Activated CD8-positive, alpha-beta memory T cell treated with anti-CD3 and anti-CD28 coated beads, Interleukin-2, amount 10 ng/mL, durations not matched to agents 7 days and 5 days (primary cell): ENCODE results near the gene CYP2F1. TPM values are rescaled to one million over a fixed set of nuclear protein-coding genes. Genes with fewer than 3 reads are reported as not detected.
"Not testable (repeated sequence)": the region's sequence is repeated elsewhere in the genome, so short reads cannot be mapped to it uniquely, and the experiment has no call there.

Source experiments
- ATAC-seq: fragments of 150-1000 bp; cut with Tn5 transposase; one replicate; pipeline ENCODE4 v1.10.0; 2021; ENCODE audit warnings: moderate library complexity
- CTCF ChIA-PET: fragments of 350-600 bp; sonication (Branson Sonifier 250); formaldehyde crosslinking; loops from one replicate; lab custom pipeline; 2021; ENCODE audit warnings: antibody characterized with exemption; lab: Charles Lee
- DNase-seq: peaks from one replicate; pipeline ENCODE4 v3.0.0-alpha.2; 2020
- H3K27ac Mint-ChIP-seq: one replicate; pipeline ENCODE4 v1.8.0; 2021; ENCODE audit warnings: mild to moderate bottlenecking, mixed read lengths
- H3K27me3 Mint-ChIP-seq: one replicate; pipeline ENCODE4 v1.8.0; 2021; ENCODE audit warnings: mixed read lengths
- H3K36me3 Mint-ChIP-seq: one replicate; pipeline ENCODE4 v1.8.0; 2021; ENCODE audit warnings: mild to moderate bottlenecking, mixed read lengths
- H3K4me1 Mint-ChIP-seq: one replicate; pipeline ENCODE4 v1.8.0; 2021; ENCODE audit warnings: mixed read lengths
- H3K4me3 Mint-ChIP-seq: one replicate; pipeline ENCODE4 v1.8.0; 2021; ENCODE audit warnings: mild to moderate bottlenecking, moderate library complexity, mixed read lengths
- H3K9me3 Mint-ChIP-seq: one replicate; pipeline ENCODE4 v1.8.0; 2022; ENCODE audit warnings: low read depth, mixed read lengths
- total RNA-seq, 2 experiments: library from RNA; stranded (reverse); gene quantifications; one replicate each; pipeline ENCODE4 v1.2.3, GENCODE V29; 2021

Gene CYP2F1, protein sequence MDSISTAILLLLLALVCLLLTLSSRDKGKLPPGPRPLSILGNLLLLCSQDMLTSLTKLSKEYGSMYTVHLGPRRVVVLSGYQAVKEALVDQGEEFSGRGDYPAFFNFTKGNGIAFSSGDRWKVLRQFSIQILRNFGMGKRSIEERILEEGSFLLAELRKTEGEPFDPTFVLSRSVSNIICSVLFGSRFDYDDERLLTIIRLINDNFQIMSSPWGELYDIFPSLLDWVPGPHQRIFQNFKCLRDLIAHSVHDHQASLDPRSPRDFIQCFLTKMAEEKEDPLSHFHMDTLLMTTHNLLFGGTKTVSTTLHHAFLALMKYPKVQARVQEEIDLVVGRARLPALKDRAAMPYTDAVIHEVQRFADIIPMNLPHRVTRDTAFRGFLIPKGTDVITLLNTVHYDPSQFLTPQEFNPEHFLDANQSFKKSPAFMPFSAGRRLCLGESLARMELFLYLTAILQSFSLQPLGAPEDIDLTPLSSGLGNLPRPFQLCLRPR
- not detected for total RNA-seq

DNA sequence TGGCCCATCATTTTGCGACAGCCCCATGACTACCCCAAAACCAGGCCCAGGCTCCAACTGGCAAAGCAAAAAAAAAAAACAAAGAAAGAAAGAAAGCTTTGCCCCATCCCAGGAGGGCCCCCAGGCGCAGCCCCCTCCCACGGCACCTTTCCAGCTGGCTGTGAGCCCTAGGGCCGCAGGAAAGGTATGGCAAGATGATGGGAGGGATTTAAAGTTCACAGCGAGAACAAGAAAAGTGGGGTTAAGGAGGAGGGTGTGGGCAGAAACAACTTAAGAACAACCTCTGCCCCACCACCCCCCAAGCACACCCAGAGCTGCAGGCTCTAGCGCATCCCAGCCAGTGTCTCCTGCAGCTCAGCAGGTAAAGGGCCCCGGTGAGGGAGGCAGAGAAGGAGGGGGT, at the start of gene CYP2F1:
Gene CYP2F1, plus strand, starts transcription at position 301 of the 400 bp plus-strand sequence. CDS start 1,757 bp downstream, outside the sequence.
- DNase-seq (no peak), ATAC-seq (no peak)
- H3K4me3 Mint-ChIP-seq: no peak within 1 kb of the TSS
- CTCF ChIA-PET: no interaction called here
- no peaks in the 10 kb centered on the region for H3K9me3 Mint-ChIP-seq
- H3K27ac Mint-ChIP-seq: no peak within 1 kb of the TSS
- no peaks in the 10 kb centered on the region for H3K36me3 Mint-ChIP-seq
- no peaks in the 10 kb centered on the region for H3K4me1 Mint-ChIP-seq
- H3K27me3 Mint-ChIP-seq: peaks cover 3% of the 10 kb centered on the region

DNA sequence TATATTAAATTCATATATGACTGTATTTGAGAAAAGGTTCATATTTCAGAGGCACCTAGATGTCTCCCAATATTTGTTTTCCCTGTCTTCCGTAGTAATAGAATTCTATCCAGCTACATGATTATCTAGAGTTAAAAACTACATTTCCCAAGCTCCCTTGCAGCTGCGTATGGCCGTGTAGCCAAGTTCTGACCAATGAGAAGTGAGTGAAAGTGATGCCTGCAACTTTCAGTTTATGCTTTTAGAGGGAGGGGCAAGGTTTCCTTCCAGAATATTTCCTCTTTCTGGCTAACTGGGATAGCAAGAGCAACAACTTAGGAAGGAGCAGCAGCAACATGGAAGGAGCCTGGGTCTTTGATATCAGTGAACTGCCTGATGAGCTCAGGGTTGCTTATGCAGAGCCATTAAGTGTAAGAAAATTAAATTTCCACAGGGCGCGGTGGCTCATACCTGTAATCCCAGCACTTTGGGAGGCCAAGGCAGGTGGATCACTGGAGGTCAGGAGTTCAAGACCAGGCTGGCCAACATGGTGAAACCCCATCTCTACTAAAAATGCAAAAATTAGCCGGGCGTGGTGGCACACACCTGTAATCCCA, 49.2 kb upstream of the CYP2F1 start:
- H3K27me3 Mint-ChIP-seq: peaks cover 35% of the 10 kb centered on the region
- no peak overlapping the region for H3K27ac Mint-ChIP-seq
- H3K36me3 Mint-ChIP-seq: no peaks in the 10 kb centered on the region
- H3K9me3 Mint-ChIP-seq: no peaks in the 10 kb centered on the region
- DNase-seq (no peak), ATAC-seq (no peak)
- H3K4me3 Mint-ChIP-seq: no peak overlapping the region
- H3K4me1 Mint-ChIP-seq: no peaks in the 10 kb centered on the region
- CTCF ChIA-PET: no interaction called here

DNA sequence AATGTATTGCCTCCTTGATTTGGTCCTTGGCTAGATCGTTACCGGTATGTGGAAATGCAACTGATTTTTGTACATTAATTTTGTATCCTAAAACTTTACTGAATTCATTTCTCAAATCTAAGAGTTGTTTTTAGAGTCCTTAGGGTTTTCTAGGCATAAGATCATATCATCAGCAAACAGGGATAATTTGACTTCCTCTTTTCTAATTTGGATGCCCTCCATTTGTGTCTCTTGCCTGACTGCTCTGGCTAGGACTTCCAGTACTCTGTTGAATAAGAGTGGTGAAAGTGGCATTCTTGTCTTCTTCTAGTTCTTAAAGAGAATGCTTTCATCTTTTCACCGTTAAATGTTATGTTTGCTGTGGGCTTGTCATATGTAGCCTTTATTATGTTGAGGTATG, 37.9 kb upstream of the CYP2F1 start:
- no peaks in the 10 kb centered on the region for H3K4me1 Mint-ChIP-seq
- H3K9me3 Mint-ChIP-seq: peaks cover 5% of the 10 kb centered on the region
- H3K36me3 Mint-ChIP-seq: no peaks in the 10 kb centered on the region
- H3K27me3 Mint-ChIP-seq: peaks cover 46% of the 10 kb centered on the region
- H3K4me3 Mint-ChIP-seq: no peak overlapping the region
- H3K27ac Mint-ChIP-seq: no peak overlapping the region
- DNase-seq: no peak
- CTCF ChIA-PET: no interaction called here
- no peak for ATAC-seq

DNA sequence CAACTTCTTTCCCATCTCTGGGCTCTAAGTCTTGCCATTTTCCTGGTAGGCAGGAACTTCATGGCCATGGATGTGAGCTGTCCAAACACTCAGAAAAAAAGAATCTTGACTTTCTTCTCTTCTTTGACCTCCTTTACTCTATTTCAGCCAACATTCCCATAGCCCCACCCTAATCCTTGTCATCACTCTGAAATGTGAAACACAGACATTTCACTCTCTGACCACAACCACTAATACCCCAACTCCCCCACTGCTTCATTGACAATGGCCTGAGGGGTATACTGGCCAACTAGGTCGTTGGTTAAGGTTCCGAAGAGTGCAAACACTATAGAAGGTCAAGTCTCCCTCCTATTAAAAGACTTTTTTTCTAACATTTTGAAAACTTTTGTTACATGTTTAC, 30.7 kb upstream of the CYP2F1 start:
- ATAC-seq (no peak), DNase-seq (no peak)
- Mint-ChIP-seq H3K9me3 (peaks cover 5% of the 10 kb centered on the region), H3K36me3 (no peaks in the 10 kb centered on the region), H3K27me3 (peaks cover 28% of the 10 kb centered on the region), H3K27ac (no peak overlapping the region), H3K4me3 (no peak overlapping the region), H3K4me1 (no peaks in the 10 kb centered on the region)
- CTCF ChIA-PET: interaction anchor here (1.2 kb wide), 1 partner anchor 44 kb away, joined by 3 read pairs; no protein-coding TSS in a partner anchor

DNA sequence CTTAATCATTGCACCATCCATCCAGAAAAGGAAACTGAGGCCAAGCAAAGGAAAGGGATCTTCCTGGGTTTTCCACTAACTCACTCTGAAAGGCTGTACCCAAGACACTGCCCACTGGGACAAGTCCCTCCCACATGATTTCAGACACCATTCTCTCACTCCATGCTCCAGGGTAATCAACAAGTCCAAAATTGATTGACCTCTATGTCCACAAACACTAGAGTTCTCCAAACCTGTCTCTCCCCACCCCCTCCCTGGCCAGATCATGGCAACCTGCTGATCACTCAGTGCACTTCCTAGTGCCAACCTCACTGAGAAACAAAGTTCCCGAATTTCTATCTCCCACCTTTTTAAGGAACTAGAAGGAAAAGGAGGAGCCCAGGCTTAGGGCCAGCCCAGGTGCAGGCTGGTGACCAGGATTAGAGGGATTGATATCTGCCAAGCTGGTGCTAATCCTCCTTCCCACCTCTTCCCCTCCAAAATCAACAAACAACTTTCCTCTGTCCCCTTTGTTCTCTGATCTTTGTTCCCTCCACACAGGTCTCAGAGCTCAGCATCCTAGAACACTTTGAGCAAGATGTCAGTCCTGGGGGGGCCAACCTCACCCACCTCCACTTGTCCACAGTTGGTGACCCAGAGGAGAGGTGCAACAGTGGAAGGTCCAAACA, 28.4 kb upstream of the CYP2F1 start:
- Mint-ChIP-seq H3K27ac (no peak overlapping the region), H3K9me3 (peaks cover under 1% of the 10 kb centered on the region), H3K36me3 (no peaks in the 10 kb centered on the region), H3K4me1 (no peaks in the 10 kb centered on the region), H3K4me3 (no peak overlapping the region), H3K27me3 (peaks cover 40% of the 10 kb centered on the region)
- ATAC-seq (no peak), DNase-seq (no peak)
- CTCF ChIA-PET: no interaction called here

DNA sequence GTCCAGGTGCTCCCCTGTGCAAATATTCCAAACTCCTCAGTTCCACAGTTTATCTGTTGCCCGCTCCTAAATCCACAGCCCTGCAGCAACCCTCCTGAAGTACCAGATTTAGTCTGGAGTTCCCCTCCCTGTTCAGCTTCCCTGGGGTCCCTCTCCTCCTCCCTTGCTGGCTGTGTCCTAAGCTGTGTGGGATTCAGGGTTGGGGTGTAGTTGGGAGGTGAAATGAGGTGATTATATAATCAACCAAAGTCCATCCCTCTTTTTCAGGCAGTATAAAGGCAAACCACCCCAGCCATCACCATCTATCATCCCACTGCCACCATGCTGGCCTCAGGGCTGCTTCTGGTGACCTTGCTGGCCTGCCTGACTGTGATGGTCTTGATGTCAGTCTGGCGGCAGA, 26.1 kb upstream of the CYP2F1 start, which contains the start of gene CYP2A13:
Gene CYP2A13, plus strand, starts transcription at position 301 of the 400 bp plus-strand sequence. Its CDS starts 21 bp downstream, at position 322.
- Mint-ChIP-seq H3K4me3 (no peak within 1 kb of the TSS), H3K4me1 (no peaks in the 10 kb centered on the region), H3K9me3 (no peaks in the 10 kb centered on the region), H3K36me3 (no peaks in the 10 kb centered on the region), H3K27me3 (peaks cover 46% of the 10 kb centered on the region), H3K27ac (no peak within 1 kb of the TSS)
- CTCF ChIA-PET: no interaction called here
- ATAC-seq (no peak), DNase-seq (no peak)

DNA sequence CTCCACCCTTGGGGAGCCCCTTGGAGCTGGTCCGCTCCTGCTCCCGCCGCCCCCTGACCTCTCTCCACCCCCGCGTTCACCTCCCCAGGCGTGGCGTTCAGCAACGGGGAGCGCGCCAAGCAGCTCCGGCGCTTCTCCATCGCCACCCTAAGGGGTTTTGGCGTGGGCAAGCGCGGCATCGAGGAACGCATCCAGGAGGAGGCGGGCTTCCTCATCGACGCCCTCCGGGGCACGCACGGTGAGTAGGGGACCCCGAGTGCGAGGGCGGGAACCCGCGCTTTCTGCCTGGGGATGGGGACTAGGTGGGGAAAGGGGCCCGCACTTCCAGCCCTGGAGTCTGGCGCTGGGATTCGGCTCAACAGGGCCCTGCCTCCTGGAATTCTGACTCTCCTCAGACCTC, 24.3 kb upstream of the CYP2F1 start:
- no peaks in the 10 kb centered on the region for H3K36me3 Mint-ChIP-seq
- H3K4me3 Mint-ChIP-seq: no peak overlapping the region
- no peaks in the 10 kb centered on the region for H3K4me1 Mint-ChIP-seq
- no peak for ATAC-seq
- no peak for DNase-seq
- CTCF ChIA-PET: interaction anchor here (0.7 kb wide), 1 partner anchor 1469 kb away, joined by 4 read pairs; no protein-coding TSS in a partner anchor
- no peak overlapping the region for H3K27ac Mint-ChIP-seq
- H3K9me3 Mint-ChIP-seq: no peaks in the 10 kb centered on the region
- peaks cover 51% of the 10 kb centered on the region for H3K27me3 Mint-ChIP-seq

DNA sequence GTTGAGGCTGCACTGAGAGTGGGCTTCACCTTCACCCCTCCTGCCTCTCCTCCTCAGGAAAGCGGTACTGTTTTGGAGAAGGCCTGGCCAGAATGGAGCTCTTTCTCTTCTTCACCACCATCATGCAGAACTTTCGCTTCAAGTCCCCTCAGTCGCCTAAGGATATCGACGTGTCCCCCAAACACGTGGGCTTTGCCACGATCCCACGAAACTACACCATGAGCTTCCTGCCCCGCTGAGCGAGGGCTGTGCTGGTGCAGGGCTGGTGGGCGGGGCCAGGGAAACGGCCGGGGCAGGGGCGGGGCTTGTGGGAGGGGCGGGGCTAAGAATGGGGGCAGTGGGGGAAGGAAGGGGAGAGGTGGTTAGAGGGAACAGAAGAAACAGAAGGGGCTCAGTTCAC, 18.5 kb upstream of the CYP2F1 start:
- Mint-ChIP-seq H3K27me3 (peaks cover 29% of the 10 kb centered on the region), H3K4me3 (no peak overlapping the region), H3K9me3 (no peaks in the 10 kb centered on the region), H3K27ac (no peak overlapping the region), H3K4me1 (peaks cover 1% of the 10 kb centered on the region), H3K36me3 (no peaks in the 10 kb centered on the region)
- peak; percentile 58 for ATAC-seq
- DNase-seq: no peak
- CTCF ChIA-PET: no interaction called here

DNA sequence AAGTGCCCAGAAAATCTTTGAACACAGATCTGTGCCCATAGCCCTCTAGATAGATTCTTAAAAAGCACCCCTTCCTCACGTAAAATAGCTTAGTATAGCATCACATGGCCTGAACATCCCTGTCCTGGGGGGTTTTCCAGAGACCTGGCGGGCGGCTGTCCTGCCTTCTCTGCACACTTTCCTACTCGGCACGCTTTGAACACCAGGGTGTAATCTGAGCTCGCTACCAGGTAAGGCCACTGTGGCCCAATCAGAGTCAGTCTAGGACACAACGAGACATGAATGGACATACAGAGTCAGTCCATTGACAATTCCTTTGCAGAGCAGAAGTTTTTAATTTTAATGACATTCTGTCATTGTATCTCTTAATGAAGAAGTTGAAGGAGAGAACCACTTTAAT, 17.9 kb upstream of the CYP2F1 start:
- Mint-ChIP-seq H3K4me1 (peaks cover 1% of the 10 kb centered on the region), H3K27ac (no peak overlapping the region), H3K27me3 (peaks cover 26% of the 10 kb centered on the region), H3K36me3 (no peaks in the 10 kb centered on the region), H3K9me3 (no peaks in the 10 kb centered on the region), H3K4me3 (no peak overlapping the region)
- ATAC-seq: no peak
- DNase-seq: no peak
- CTCF ChIA-PET: no interaction called here

DNA sequence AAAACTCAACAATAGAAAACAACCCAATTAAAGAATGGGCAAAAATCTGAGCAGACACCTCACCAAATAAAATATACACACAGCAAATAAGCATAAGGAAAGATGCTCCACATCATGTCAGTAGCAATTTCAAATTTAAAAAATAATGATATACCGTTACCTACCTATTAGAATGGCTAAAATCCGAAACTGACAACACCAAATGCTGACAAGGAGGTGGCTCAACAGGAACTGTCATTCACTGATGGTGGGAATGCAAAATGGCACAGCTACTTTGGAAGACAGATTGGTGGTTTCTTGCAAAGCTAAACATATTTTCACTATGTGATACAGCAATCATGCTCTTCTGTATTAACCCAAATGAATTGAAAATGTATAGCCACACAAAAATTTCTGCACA, 16.9 kb upstream of the CYP2F1 start:
- Mint-ChIP-seq H3K27ac (no peak overlapping the region), H3K4me3 (no peak overlapping the region), H3K4me1 (peaks cover 1% of the 10 kb centered on the region), H3K9me3 (peaks cover 4% of the 10 kb centered on the region), H3K36me3 (peaks cover 5% of the 10 kb centered on the region), H3K27me3 (peaks cover 20% of the 10 kb centered on the region)
- CTCF ChIA-PET: no interaction called here
- DNase-seq (no peak), ATAC-seq (no peak)

DNA sequence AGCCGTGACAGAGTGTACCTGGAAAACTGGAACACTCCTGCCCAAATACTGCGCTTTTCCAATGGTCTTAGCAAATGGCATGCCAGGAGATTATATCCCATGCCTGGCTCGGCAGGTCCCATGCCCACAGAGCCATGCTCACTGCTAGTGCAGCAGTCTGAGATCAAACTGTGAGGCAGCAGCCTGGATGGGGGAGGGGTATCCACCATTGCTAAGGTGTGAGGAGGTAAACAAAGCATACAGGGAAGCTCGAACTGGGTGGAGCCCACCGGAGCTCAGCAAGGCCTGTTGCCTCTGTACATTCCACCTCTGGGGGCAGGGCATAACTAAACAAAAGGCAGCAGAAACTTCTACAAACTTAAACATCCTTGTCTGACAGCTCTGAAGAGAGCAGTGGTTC, 15.5 kb upstream of the CYP2F1 start:
- Mint-ChIP-seq H3K27ac (no peak overlapping the region), H3K27me3 (peaks cover 19% of the 10 kb centered on the region), H3K9me3 (peaks cover 6% of the 10 kb centered on the region), H3K36me3 (peaks cover 8% of the 10 kb centered on the region), H3K4me3 (no peak overlapping the region), H3K4me1 (peaks cover 1% of the 10 kb centered on the region)
- ATAC-seq (no peak), DNase-seq (no peak)
- CTCF ChIA-PET: no interaction called here

DNA sequence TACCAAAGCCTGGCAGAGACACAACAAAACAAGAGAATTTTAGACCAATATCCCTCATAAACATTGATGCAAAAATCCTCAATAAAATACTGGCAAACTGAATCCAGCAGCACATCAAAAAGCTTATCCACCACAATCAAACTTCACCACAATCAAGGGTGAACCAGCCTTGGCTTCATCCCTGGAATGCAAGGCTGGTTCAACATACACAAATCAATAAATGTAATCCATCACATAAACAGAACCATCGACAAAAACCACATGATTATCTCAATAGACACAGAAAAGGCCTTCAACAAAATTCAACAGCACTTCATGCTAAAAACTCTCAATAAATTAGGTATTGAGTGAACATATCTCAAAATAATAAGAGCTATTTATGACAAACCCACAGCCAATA, 12.0 kb upstream of the CYP2F1 start:
- H3K4me1 Mint-ChIP-seq, H3K4me3 Mint-ChIP-seq, H3K9me3 Mint-ChIP-seq, H3K36me3 Mint-ChIP-seq, DNase-seq, H3K27me3 Mint-ChIP-seq, H3K27ac Mint-ChIP-seq, CTCF ChIA-PET, ATAC-seq: not testable (repeated sequence)

DNA sequence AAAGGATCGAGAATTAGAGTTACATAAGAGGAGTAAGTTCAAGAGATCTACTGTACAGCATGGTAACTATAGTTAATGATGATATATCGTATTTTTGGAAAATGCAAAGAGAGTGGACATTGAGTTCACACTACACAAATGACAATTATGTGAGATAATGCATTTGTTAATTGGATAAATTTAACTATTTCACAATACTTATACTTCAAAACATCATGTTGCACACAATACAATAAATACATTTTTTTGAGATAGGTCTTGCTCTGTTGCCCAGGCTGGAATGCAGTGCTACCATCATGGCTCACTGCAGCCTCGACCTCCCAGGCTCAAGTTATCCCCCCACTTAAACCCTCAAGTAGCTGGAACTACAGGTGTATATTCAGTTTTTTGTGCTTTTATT, 8.1 kb upstream of the CYP2F1 start:
- Mint-ChIP-seq H3K9me3 (peaks cover 6% of the 10 kb centered on the region), H3K4me3 (no peak overlapping the region), H3K27me3 (peaks cover under 1% of the 10 kb centered on the region), H3K36me3 (peaks cover 8% of the 10 kb centered on the region), H3K4me1 (no peaks in the 10 kb centered on the region), H3K27ac (no peak overlapping the region)
- DNase-seq (no peak), ATAC-seq (no peak)
- CTCF ChIA-PET: no interaction called here
